ENCODE data around the gene ALK.

DNA sequence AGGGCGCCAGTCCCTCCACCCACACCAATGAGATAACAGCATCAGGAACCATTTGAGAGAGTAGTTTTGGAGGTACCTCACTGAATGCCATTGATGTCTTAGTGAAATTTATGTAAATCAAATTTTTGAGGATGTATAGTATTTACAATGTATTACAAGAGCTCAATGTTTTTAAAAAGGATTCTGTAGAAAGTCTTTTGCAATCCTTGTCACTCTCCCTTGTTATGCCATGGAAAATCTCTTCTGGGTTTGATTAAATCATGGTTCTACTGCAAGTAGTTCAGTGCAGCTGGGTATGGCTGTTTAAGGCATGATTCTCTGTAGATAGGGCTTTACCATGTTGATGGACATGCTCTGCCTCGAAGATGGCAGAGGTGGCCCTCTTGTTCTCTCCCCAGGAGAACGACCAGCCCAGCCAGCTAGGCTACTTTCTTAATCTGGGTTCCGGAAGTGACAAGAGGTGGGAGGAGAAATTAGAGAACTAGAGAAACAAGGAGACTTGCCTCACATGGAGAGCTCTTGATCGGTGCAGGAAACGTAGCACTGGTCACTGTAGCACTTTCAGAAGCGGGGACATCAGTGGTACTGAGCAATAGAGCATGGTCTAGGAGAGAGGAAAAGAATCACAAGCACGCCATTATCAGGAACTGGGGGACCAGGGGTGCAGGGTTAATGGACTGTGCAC is 603.4 kb downstream of the ALK start:
- no peak for TF ChIP-seq CTCF (conservative IDR thresholded peaks at IDR 0.05)
- TF ChIP-seq ZFX (IDR thresholded peaks at IDR 0.05), result no peak
